Measurements from ENCODE around the gene MIPOL1.

The MIPOL1 gene

DNA sequence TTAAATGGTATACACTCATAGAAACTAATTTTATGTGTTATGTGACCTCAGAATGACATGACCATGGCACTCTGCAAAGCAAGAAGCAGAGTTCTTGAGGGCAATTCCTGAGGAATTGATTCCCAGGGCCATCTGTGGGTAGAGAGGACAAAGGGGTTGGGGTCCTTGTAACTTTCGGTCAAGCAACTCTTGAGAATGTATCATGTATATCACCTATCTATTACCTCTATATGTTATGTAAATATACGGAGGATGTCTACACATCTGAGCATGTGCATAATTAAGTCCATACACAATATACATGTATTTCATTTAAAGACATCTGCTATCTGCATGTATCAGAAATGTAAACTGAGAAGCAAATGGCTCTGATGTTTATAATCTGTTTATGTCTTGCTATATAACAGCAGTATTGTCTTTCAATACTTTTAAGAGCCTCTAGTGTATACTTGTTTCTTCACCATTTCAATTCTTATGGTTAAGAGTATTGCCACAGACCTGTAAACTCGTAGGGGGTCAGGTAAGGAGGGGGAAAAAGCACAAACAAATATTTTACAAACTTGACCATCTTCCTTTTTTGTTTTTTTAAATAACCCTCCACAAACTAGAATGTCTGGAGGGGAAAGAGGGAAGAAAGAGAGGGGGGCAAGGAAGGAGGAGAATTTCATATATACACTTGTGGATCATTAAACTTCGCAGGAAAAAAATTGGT lies 392.8 kb downstream of the MIPOL1 start:
- no peak for DNase-seq

DNA sequence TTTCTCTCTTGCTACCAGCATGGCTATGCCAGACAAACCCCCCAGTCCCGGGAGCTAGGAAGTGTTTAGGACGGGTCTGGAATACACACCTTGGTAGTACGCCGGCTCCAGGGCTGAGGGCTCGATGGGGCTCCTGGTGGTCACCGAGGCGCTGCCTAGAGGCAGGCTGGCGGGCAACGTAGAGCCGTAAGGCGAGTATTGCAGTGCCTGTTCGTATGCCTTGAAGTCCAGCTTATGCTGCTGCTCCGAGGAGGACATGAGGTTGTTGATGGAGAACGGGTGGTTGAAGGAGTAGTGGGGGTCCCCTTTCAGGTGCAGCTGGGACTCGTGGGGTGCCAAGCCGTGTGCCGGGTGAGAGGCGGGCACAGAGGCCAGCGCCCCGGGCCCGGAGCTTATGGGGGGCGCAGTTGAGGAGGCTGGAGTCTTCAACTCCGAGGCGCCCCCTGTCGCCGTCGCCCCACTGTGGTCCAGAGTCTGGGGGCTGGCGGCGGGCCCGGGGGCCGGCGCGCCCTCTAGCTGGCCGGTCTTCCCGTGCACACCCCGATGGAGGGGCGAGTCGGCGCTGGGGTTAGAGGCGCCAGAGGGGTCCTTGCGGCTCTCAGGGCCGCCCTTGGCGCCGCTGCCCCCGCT lies 393.7 kb downstream of the MIPOL1 start:
- DNase-seq: no peak

DNA sequence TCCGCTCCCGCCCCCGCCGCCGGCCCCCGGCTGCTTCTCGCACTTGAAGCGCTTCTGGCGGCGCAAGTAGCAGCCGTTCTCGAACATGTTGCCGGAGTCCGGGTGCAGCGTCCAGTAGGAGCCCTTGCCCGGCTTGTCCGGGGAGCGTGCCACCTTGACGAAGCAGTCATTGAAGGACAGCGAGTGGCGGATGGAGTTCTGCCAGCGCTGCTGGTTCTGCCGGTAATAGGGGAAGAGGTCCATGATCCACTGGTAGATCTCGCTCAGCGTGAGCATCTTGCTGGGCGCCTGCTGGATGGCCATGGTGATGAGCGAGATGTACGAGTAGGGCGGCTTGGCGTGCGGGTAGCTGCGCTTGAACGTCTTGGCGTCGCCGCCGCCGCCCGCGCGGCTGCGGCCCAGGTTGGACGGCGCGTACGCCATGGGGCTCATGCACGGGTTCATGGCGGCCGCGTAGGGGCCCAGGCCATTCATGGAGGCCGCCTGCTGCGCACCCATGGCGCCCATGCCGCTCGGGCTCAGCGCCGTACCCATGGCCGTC lies 394.3 kb downstream of the MIPOL1 start:
- DNase-seq: no peak

DNA sequence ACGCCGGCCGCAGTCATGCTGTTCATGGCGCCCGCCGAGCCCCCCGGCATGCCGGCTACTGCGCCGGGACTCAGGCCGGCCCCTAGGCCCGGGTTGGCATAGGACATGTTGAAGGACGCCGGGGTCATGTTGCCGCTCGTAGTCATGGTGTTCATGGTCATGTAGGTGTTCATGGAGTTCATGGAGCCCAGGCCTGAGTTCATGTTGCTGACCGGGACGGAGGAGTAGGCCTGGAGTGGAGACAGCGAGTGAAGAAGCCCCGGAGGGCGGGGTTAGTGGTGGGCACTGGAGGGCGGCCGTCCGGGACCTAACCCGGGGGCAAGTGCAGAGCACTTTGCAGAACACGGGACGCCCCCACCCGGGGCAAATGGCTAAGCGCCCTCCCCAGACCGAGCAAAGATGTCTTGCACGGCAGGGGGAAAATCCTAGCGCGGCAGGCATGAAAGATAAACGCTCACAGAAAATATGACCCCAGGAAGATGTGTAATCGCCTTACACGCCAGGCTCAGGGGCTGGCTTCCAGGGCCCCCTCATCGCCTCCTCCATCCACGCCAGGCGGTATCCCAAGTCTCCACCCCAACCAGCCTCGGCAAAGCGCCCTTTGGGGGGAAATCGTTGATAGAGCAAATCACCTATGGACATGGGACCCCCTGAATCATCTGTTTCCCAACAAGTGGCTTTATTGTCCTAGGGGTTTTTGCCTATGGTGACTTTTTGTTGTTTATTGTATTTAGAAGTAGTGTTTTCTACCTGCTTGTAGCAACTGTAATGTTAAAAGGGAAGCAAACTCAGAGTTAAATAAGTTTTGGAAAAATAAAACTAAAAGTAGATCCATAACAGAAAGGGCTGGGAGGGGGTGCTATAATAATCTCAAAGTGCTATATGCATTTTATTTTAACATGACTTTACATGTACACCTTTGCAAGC lies 395.0 kb downstream of the MIPOL1 start:
- no peak for DNase-seq

DNA sequence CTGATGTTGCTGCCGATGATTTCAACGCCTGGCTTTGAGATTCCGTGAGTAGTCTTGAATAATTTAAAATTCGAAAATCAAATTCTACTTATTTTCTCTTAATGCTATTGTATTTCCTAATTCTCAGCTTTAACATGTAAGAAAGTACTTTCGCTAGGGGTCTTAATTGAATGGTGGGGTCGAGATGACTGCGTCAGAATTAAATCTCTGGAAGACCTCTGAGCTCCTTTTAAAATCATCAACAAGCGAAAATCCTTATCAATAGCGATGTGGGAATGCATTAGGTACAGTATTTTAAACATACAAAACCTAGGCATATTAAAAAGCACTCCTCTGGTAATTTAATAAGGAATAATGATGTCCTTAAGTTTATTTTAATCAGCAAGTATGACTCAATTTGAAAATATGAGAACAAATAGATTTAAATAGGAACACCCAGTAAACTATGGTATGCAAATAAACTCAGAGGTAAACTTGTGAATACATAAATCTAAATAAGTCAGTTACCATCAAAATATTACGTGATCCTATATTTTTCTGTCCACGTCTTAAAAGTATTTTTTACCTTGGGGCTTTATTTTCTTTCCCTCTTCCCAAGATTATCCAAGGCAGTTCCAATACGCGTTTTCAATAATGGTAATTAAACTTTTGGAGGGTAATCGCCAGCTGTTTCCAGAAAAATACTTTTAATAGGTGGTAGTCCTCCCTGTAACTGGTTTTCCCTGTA lies 395.9 kb downstream of the MIPOL1 start:
- DNase-seq: no peak

- DNase-seq: peak; percentile 8
Measured at GRCh38 chr14:37594238-37594970, 396.7 kb downstream of the MIPOL1 start.

- no peak for DNase-seq
Measured at GRCh38 chr14:37594971-37595808, 397.5 kb downstream of the MIPOL1 start, which contains the start of the genes FOXA1 and TTC6. Gene FOXA1, minus strand, starts transcription at chr14:37595249. Its CDS starts 277 bp downstream, at chr14:37594972. Gene TTC6, plus strand, starts transcription at chr14:37595629. Its CDS starts 26,436 bp downstream, at chr14:37622065.

GRCh38 chr14:37595809-37596621 lies 398.3 kb downstream of the MIPOL1 start:
- DNase-seq: peak; percentile 28

DNA sequence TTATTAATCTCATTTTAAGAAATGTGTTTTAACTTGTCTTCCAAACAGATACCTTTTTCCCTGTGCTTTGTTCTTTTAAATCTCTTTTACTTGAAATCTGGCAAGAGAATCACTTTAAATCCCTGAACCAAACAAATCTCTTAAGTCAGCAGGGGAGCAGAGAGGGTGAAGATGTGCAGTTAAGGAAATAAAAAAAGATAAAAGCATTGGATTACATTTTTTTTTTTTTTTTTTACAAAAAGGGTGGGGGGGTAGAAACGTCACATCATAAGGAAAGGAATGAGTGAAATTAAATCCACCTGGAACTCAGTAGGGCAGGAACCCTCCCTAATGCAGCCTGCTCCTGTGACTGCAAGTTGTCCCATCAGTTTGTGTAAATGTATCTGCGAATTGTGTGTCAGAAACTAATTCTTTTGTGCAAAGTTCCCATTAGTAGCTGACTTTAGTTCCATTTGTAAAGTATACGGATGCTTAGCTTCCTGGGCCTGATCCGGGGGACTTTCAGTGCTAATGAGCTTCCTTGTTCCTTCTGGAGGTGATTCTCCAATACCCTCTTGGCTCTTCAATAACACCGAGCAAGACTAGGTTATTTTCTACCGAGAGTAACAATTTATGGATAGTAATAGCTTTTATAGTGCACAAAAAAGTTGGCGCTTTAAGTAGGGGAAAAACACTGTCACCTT lies 399.2 kb downstream of the MIPOL1 start:
- no peak for DNase-seq

DNA sequence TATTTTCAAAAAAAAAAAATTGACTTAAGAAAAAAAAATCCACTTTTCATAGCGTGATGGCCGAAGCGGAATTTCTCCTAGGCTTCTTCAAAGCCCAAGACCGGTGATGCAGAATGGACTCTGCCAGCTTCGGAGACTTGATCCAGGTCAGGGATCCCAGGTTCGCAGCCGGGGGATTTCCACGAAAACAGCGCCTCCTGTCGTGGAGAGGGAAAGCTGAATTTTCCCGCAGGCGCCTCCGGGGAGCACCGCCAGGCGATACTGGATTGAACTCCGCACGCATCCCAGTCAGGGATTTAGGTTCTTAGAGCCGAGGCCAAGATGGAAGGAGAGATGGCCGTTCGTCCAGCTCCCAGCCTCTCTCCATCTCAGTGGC lies 399.8 kb downstream of the MIPOL1 start:
- no peak for DNase-seq

DNA sequence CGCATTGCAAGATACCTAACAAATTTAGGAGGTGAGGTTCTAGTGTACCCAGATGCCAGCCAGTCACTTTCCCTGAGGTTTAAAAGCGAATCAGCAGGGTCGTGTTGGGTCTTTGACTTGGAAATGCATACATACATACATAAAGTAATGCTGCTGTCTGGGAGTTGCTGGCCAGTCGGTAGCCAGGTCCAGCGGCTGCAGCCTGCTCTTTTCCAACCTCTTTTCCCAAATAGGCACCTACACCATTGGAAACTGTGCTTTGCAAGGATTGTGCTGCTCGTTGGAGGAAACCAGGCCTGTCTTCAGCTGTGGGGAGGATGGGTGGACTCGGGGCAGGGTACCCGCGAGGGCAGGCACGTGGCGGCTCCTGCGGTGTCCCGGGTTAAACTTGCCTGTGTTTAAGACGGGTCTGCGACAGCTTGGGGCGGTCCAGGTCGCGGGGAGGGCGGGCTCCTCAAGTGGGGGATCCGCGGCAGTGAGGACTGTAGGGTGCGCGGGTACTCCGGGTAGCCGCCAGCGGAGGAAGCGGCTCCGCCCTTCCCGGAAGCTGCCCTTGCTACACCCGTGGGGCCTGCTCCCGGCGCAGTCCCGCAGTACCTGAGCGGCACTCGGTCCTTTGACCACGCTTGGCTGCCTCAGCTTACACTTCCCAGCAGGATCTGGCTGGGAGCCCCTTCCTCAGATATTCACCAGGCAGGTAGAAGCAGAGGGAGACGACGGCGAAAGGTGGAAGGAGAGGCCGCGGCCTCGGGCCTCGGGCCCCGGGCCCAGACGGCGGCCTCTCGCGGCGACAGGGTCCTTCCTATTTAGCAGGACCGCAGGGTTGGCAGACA lies 400.4 kb downstream of the MIPOL1 start:
- DNase-seq: no peak

- DNase-seq: no peak
Measured at GRCh38 chr14:37598747-37599506, 401.2 kb downstream of the MIPOL1 start.

DNA sequence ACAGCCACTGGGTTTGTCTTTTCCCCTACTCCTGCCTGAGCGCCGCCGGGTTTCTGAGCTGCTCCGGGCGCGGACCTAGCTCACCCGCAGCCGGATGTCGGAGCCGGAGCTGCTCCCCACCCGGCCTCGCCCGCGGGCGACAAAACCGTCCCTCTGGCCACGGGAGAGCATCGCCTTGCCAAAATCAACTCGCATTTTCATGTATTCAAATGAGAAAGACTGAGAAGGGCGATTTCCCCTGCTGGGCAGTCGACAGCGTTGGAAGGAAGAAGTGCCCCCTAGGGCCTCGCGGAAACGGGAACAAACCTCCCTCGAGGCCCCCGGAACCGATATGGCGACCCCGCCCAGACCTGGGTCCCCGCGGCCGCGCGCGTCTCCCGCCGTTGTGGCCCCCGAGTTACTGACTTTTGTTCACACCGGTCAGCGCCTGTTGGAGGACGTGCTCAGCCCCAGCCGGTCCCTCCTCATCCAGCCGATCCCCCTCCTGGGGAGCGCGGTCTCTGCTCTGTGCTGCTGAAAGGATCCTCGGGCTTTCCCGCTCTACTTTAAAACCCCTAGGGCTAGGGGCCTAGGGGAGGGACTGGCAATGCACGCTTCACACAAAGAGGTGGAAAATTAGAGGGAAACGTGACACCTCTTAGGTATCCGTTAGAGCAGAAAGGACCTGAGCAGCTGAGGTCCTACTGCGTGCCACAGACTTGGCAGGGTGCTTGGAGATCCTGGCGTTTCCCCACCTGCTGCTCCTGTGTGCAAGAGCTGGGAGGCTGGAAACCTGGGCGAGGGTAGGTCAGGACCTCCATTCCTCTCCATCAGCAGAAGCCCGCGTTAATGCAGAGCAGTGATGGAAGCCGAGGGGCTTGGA lies 402.0 kb downstream of the MIPOL1 start:
- DNase-seq: no peak

DNA sequence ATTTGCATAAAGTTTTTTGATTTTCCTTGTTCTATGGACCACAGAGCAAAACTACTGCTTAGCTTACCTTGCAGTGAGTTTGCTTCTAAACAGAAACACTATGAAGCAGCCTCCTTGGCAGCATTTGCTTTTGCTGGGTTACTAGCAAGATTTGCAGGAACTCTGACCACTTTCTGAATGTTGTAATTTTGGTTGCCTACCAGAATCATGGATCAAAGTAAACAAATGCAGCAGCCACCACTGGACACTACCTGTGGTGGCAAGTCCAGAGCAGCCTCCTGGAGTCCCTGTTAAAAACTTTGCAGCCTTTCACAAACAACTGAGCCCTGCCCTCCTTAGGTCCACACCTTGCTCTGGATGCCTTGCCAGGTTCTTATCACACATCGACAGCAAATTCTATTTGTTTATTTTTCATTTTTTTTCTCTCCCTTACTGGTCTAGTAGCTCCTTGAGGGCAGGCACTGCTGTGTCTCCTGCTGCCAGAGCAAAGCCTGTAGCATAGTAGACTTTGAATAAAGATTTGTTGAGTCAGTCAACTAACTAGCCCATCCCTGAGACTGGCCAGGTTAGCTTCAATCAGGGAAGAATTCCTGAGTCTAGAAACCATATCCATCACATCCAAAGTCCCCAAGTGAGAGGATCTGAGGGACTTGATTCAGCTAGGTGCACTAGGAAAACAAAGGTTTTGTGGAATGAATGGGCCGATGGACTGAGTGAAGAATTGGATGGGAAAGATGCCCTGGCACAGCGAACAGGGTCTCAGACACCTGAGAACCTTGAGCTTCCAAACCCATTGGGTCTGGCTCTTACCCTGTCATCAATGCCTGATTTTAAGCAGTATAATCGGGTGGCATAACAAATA lies 403.4 kb downstream of the MIPOL1 start:
- DNase-seq: no peak

GRCh38 chr14:37601865-37602264 lies 404.1 kb downstream of the MIPOL1 start:
- DNase-seq: no peak

Measured in CD4-positive, alpha-beta T cell treated with Interleukin-12 subunit alpha and Interleukin-12 subunit beta, for 1 hour (primary cell).